Activated CD8-positive, alpha-beta memory T cell treated with anti-CD3 and anti-CD28 coated beads, Interleukin-2, amount 50 U/mL, for 48 hours (primary cell): ENCODE measurements around the gene SPSB3.

Source experiments
- DNase-seq: peaks from one replicate; pipeline ENCODE4 v3.0.0-alpha.2; 2020

Gene SPSB3

GRCh38 chr16:1782408-1783264 is at the start of gene SPSB3, which contains the start of gene NUBP2:
Gene SPSB3, minus strand, starts transcription at chr16:1782571. Its CDS starts 1,088 bp downstream, at chr16:1781483.
Gene NUBP2, plus strand, starts transcription at chr16:1782960. Its CDS starts 61 bp downstream, at chr16:1783021.
- peak; percentile 98 for DNase-seq

GRCh38 chr16:1831186-1832075 is 49.1 kb upstream of the SPSB3 start:
- DNase-seq, result peak; percentile 26

- no peak for DNase-seq
Observed at GRCh38 chr16:1830213-1830612, 47.8 kb upstream of the SPSB3 start.

- DNase-seq, result peak; percentile 15
Observed at GRCh38 chr16:1828645-1829410, 46.5 kb upstream of the SPSB3 start.

GRCh38 chr16:1826691-1827573 is 44.6 kb upstream of the SPSB3 start, which contains the start of the genes FAHD1 and HAGH:
Gene FAHD1, plus strand, starts transcription at chr16:1827206. Its CDS starts 33 bp downstream, at chr16:1827239.
Gene HAGH, minus strand, starts transcription at chr16:1826825. Its CDS starts 38 bp downstream, at chr16:1826787.
- peak; percentile 94 for DNase-seq

GRCh38 chr16:1825864-1826690 is 43.7 kb upstream of the SPSB3 start:
- peak; percentile 83 for DNase-seq

- no peak for DNase-seq
Observed at GRCh38 chr16:1825381-1825863, 43.1 kb upstream of the SPSB3 start.

GRCh38 chr16:1823821-1824220 is 41.5 kb upstream of the SPSB3 start:
- DNase-seq, result no peak

GRCh38 chr16:1822801-1823200 is 40.4 kb upstream of the SPSB3 start:
- DNase-seq, result no peak

- no peak for DNase-seq
Observed at GRCh38 chr16:1821861-1822611, 39.7 kb upstream of the SPSB3 start.

- DNase-seq, result no peak
Observed at GRCh38 chr16:1820946-1821290, 38.5 kb upstream of the SPSB3 start.

- DNase-seq, result no peak
Observed at GRCh38 chr16:1820096-1820945, 38.0 kb upstream of the SPSB3 start.

GRCh38 chr16:1819611-1820010 is 37.2 kb upstream of the SPSB3 start:
- DNase-seq, result no peak

GRCh38 chr16:1818873-1819525 is 36.6 kb upstream of the SPSB3 start:
- no peak for DNase-seq

- no peak for DNase-seq
Observed at GRCh38 chr16:1818204-1818872, 36.0 kb upstream of the SPSB3 start.

- DNase-seq, result no peak
Observed at GRCh38 chr16:1817716-1818115, 35.3 kb upstream of the SPSB3 start.

GRCh38 chr16:1817276-1817589 is 34.9 kb upstream of the SPSB3 start:
- no peak for DNase-seq
